HG02571 (cell line): ENCODE measurements around the gene MEIS3.
"Not testable (repeated sequence)": the region's sequence is repeated elsewhere in the genome, so short reads cannot be mapped to it uniquely, and the experiment has no call there.

Source experiments
- ATAC-seq: cut with Tn5 transposase; IDR thresholded peaks from one replicate; pipeline ENCODE4 v1.9.1; 2021; ENCODE audit warnings: mild to moderate bottlenecking, moderate library complexity; ENCODE audit not compliant: unreplicated experiment

The MEIS3 gene

DNA sequence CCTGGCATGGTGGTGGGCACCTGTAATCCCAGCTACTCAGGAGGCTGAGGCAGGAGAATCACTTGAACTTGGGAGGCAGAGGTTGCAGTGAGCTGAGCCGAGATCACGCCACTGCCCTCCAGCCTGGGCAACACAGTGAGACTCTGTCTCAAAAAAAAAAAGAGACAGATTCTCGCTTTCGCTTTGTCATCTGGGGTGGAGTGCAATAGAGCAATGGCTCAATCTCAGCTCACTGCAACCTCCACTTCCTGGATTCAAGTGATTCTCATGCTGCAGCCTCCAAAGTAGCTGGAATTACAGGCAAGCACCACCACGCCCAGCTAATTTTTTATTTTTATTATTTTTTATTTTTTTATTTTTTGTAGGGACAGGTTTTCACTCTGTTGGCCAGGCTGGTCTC, 30.6 kb downstream of the MEIS3 start:
- not testable (repeated sequence) for ATAC-seq

DNA sequence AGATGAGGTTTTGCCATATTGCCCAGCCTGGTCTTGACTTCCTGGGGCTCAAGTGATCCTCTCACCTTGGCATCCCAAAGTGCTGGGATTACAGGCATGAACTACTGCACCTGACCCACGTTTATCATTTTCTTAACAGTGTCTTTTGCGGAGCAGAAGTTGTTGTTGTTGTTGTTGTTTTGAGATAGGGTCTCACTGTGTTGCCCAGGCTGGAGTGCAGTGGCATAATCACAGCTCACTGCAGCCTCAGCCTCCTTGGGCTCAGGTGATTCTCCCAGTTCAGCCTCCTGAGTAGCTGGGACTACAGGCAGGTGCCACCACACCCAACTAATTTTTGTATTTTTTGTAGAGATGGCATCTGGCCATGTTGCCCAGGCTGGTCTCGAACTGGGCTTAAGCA, 31.7 kb downstream of the MEIS3 start:
- ATAC-seq, result not testable (repeated sequence)

DNA sequence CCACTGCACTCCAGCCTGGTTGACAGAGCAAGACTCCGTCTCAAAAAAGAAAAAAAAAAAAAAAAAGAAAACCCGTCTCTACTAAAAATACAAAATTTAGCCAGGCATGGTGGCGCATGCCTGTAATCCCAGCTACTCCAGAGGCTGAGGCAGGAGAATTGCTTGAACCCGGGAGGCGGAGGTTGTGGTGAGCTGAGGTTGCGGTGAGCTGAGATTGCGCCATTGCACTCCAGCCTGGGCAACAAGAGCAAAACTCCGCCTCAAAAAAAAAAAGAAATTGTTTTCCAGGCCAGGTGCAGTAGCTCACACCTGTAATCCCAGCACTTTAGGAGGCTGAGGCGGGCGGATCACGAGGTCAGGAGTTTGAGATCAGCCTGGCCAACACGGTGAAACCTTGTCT, 32.7 kb downstream of the MEIS3 start:
- ATAC-seq, result not testable (repeated sequence)

DNA sequence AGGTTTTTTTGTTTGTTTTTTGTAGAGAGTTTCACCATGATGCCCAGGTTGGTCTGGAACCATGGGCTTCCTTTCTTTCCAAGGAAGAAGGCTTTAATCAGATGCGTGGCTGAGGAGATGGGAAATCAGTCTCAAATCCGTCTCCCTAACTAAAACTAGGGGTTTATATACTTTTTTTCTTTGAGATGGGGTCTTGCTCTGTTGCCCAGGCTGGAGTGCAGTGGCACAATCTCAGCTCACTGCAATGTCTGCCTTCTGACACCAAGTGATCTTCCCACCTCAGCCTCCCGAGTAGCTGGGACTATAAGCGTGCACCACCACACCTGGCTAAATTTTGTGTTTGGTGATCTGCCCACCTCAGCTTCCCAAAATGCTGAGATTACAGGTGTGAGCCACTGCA, 34.8 kb downstream of the MEIS3 start:
- ATAC-seq, result not testable (repeated sequence)

DNA sequence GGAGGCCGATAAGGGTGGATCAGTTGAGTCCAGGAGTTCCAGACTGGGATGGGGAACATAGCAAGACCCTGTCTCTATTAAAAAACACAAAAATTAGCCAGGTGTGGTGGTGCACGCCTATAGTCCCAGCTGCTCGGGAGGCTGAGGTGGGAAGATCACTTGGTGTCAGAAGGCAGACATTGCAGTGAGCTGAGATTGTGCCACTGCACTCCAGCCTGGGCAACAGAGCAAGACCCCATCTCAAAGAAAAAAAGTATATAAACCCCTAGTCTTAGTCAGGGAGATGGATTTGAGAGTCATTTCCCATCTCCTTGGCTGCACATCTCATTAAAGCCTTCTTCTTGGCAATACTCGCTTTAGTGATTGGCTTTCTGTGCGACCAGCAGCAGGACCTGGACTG, 35.4 kb downstream of the MEIS3 start:
- ATAC-seq, result not testable (repeated sequence)

DNA sequence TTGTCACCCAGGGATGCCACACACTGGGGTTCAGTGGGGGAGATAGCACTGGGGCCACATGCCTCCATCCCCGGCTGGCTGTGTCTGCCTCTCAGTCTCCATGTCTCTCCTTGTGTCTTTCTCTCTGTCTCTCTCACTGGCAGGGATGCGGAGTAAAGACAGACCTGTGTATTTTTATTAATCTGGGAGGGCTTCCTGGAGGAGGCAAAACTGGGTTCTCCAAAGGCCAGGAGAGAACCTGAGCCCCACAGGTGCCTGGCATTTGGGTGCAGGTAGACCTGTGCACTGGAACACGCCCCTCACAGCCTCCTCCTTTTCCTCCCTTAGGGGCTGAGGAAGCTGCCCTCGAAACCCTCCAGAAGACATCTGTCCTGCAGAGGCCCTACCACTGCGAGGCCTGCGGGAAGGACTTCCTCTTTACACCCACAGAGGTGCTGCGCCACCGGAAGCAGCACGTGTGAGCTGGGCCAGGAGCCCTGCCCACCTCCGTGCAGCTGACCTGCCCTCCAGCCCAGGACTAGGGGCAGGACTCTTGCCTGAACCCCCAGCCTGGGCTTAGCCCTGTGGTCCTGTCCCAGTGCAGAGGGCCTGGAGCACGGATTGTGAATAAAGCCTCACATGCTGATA, 37.6 kb downstream of the MEIS3 start:
- ATAC-seq, result no peak

DNA sequence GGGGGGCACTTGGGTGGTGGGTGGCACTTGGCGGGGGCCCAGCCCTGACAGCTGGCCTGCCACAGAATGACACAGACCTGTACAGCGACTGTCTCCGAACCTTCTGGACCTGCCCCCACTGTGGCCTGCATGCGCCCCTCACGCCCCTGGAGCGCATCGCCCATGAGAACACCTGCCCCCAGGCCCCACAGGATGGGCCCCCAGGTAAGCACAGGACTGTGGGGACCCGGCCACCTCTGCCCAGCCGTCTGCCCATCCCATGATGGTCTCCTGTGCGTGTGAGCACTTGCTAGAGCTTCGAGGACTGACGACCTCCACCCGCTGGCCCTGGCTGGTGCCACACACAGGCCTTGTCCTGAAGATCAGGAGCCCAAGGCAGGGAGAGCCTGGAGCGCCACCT, 38.2 kb downstream of the MEIS3 start:
- ATAC-seq, result no peak

DNA sequence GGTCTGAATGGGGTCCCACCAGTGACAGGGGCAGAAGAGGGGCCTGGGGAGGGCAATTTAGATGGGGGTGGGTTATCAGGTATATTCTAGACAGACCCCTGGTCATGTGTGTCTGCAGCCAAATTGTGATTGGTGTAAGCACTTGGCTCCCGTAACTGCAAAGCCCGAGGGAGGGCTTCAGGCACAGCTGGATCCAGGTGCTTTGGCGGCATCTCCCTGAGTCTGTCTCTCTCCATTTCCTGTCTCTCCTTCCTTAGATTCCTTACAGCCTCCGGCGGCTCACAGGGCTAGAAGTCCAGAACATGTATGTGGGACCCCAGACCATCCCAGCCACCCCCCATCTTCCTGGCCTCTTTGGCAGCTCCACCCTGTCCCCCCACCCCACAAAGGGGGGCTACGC, 38.8 kb downstream of the MEIS3 start:
- ATAC-seq, result no peak

DNA sequence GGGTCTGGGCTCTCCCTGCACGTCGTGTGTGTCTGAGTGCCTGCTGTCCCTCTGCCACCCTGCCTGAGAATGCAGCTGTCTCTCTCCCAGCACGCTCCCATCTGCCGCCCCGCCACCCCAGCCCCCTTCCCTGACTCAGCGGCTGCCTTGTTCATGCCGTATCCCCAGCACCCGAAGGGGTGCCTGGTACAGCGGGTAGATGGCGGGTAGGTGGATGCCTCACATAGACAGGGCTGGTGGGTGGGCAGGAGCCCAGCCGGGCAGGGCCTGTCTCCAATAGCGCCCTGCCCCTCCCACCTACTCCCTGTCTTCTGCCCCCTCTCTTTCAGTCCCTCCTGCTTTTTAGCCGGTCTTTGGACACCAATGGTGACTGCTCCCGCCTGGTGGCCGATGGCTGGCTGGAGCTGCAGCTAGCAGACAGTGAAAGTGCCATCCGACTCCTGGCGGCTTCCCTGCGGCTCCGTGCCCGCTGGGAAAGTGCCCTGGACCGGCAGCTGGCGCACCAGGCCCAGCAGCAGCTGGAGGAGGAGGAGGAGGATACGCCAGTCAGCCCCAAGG, 39.9 kb downstream of the MEIS3 start:
- ATAC-seq, result no peak

DNA sequence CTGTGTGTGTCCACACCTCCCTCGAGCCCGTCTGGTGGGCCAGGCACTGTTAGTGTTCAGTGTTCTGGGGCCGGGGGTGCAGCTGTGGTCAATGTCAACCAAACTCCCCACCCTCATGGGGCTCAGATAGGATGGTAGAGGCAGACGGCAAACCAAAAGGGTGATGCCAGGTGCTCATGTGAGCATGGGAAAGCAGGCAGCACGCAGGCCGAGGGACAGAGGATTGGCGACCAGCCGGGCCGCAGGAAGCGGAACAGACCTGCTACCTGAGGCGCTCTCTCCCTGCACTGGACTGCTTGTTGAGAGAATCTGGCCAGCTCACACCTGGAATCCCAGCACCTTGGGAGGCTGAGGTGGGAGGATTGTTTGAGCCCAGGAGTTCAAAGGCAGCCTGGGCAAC, 41.1 kb downstream of the MEIS3 start:
- ATAC-seq, result no peak

DNA sequence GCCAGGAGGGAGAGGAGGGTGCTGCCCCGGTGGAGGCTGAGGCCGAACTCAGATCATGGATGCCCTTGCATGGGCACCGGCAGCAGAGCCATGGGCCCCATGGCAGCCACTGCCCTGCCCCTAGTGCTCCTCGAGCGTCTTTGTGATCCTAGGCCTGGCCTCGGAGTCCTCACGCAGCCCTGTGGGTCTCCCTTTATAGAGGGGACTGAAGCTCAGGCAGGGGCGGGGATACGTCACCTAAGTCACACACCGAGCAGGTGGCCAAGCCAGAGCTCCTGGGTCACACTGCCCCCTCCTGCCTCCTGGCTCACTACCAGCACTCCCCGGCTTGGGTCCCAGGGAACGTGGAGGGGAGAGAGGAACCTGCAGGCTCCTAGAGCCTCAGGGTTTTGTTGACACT, 41.5 kb downstream of the MEIS3 start:
- no peak for ATAC-seq

DNA sequence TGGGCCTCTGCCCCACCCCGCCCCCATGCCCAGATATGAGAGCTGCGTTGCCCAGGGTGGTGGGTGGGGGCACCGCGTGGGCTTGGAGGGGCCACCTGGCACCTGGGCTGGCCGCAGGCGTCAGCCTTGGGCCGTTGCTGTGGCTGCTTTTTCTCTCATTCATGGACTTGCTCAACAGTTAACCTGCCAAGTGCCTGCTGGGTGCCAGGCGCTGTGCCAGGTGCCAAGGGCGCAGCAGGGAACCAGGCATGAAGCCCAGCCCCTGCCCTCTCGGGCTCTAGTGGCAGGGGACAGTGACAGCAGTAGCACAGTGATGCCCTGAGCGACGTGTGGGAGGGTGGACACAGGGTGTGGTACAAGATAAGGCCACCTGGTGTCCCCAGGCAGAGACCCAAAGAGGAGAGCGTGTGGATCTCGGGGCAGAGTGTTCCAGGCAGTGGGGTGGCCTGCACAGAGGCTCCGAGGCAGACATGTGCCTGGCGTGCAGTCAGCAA, 42.1 kb downstream of the MEIS3 start:
- ATAC-seq, result no peak

DNA sequence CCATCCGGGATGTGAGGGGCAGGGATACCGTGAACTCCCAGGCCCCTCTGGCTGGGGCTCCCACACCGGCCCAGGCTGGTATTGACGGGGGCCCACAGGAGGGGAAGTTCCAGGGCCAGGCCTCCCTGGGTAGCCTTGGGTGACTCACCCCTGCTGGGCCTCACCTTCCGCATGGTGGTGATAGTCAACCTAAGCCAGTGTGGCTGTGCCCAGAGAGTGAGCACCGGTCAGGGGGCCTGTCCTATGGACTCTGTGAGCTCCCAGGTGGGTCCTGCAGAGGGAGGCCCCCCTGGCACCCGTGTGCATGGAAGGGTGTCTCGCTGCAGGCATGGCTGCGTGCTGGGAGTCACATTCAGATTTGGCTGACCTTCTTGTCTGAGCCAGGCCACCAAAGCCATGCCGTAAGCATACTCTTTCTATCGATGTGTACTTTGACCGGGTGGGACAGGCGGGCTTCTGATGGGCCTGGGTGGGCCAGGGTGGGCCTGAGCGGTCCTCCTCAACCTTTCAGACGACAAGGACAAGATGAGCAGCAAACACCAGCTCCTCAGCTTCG, 42.7 kb downstream of the MEIS3 start:
- ATAC-seq, result no peak

DNA sequence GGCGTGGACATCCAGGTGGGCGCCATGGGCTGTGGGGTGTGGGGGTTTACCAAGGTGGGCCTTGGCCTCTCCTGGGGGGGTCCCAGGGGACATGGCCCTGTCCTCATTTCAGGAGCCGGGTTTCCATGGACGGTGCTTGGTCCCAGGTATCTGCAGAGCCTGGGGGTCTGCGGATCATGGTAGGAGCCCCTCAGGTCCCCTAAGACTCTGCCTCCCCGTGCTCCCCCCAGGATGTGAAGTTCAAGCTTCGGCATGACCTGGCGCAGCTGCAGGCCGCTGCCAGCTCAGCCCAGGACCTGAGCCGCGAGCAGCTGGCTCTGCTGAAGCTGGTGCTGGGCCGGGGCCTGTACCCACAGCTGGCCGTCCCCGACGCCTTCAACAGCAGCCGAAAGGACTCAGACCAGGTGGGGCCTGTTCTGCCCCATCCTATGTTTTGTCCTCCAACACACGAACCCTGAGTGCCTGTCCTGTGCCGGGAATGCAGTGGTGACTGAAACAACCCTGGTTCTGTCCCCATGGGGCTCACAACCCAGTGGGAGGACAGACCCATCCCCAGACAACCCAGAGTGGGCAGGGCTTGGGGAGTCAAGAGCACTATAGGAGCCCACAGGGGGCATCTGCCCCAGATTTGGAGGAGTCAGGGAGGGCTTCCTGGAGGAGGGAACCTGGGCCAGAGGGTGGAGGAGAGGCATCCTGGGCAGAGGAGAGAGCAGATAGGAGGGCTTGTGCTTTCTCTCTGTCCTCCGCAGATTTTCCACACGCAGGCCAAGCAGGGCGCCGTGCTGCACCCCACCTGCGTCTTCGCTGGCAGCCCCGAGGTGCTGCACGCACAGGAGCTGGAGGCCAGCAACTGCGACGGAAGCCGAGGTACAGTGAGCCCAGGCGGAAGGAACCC, 43.4 kb downstream of the MEIS3 start:
- no peak for ATAC-seq

DNA sequence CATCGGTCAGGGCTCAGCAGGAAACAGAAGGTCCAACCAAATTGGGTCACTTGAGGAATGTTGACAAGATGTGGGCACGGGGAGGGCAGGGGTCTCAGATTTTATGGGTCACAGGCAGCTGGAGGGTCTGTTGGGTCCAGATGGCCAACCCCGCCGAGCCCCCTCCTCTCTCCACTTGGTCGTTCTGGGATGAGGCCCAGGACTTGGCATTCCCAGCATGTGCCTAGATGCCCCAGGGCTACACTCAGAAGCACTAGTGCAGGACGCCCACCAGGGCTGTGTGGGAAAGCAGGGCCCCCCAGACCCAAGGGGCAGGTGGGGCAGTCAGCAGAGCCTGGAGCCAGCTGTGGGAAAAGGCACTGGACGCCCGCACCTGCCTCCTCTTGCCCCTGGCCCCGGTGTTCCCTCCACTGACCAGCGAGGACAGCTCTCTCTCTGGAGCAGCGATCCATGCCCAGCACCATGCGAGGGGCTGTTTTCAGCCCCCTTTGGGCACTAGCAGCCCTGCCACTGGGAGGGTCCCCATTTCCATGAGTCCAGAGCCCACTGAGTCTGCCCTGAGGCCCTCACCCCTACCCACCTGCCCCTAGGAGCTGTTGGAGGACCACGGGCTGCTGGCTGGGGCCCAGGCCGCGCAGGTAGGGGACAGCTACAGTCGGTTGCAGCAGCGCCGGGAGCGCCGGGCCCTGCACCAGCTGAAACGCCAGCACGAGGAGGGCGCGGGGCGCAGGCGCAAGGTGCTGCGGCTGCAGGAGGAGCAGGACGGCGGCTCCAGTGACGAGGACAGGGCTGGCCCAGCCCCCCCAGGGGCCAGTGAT, 44.2 kb downstream of the MEIS3 start:
- no peak for ATAC-seq

DNA sequence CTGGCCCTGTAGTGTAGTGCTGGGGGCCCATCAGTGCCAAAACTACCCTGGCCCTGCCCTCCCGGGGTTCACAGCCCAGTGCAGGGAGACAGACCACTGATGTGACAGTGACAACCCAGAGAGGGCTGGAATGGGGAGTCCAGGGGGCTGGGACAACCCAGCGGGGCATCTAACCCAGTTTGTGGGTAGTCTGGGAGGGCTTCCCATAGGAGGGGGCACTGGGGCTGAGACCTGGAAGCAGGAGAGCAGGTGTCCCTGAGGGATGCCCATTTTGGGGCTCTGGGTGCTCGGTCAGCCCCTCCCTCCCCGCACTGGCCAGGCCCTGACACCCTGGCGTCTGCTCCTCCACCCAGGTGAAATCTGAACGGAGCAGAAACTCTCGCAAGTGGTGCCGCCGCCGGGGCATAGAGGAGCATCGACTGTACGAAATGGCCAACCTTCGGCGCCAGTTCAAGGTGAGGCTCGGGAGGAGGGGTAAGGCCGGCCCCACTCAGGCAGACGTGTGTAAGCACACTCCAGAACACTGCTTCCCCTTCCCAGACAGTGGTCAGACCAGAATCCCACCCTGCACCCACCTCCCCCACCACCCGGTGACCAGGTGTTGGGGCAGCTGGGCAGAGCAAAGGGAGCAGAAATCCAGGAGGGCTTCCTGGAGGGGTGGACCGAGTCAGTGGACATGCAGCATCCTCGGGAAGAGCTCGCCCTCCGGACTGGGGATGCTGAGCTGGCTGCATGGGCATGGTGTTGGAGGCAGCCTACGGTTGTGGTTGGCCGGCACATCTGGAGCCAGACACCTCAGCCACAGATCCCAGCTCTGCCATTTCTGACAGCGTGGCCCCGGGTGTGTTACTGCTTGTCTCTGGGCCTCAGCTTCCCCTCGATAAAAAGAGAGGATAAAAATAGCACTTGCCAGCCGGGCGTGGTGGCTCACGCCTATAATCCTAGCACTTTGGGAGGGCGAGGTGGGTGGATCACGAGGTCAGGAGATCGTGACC, 45.8 kb downstream of the MEIS3 start:
- no peak for ATAC-seq

DNA sequence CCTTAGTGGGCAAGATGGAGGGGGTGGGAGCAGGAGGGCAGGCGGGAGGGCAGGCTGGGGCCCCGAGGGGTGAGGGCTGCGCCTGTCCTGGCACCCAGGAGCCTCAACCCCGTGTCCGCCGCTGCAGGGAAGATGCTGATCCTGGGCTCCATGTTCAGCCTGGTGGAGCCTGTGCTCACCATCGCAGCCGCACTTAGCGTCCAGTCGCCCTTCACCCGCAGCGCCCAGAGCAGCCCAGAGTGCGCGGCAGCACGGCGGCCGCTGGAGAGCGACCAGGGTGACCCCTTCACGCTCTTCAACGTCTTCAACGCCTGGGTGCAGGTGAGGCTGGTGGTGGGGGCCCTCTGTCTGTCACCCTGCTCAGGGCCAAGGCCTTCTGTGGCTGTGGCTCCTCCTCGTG, 46.7 kb downstream of the MEIS3 start:
- ATAC-seq, result no peak

DNA sequence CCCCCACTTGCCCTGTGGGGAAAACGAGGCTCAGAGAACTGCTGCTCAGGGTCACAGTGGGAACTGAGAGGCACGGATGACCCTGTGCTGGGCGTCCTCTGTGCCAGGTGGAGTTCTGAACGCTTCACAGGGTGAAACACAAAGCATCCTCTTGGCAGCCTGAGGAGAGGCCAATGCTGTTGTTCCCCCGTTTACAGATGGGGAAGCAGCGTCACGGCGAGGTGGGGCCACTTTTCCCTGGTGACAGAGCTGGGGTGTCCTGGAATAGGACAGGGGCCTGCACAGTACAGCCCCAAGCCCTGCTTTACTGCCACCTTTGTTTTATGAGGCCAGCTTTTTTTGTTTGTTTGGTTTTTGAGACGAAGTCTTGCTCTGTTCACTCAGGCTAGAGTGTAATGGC, 48.1 kb downstream of the MEIS3 start:
- no peak for ATAC-seq

DNA sequence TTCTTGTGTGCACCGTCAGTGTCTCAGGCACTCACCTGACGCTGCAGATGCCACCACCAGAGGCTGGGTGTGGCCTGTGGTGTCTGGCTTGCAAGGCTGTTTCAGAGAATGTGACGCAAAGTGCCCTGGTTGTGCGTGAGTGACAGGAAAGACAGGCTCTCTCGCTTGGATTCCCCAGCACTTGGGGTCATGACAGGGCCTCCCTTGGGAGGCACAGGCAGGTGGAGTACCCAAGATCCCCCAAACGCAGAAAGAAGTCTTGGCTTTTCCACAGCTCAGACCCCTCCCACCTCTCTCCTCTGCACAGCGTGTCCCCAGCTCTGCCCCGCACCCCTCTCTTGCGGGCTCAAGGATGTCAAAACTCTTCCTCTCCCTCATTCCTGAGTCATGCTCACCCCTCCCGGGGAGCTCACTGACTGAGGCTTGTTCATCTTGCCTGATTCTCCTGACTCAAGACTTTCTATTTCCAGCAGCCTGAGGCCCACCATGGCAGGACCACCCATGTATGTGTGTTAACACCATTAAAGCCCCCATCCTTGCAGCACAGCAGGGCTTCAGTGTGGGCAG, 49.2 kb downstream of the MEIS3 start:
- no peak for ATAC-seq
